RWPE1 (cell line): Measurements from ENCODE around the gene UNC13C.
"Not testable (repeated sequence)": the region's sequence is repeated elsewhere in the genome, so short reads cannot be mapped to it uniquely, and the experiment has no call there.

Experiments used
- CTCF ChIA-PET: fragments of 350-600 bp; sonication (Branson Sonifier 250); formaldehyde crosslinking; extraction: SDS; loops from one replicate; lab custom pipeline; 2021; lab: Yijun Ruan, JAX
- POLR2A ChIA-PET: fragments of 400-600 bp; formaldehyde crosslinking; extraction: SDS; loops from one replicate; lab custom pipeline; 2020; ENCODE audit warnings: antibody characterized with exemption; ENCODE audit not compliant: low non-redundant PET; lab: Yijun Ruan, JAX
- DNase-seq: peaks from one replicate; pipeline ENCODE4 v3.0.0; 2012; ENCODE audit warnings: low spot score
- H3K27ac ChIP-seq: fragments of 450-650 bp; 2 replicates; pipeline ENCODE4 v1.5.1; 2017
- TF ChIP-seq, protein P1 (sequence below): fragments of 450-650 bp; conservative IDR thresholded peaks from 2 replicates; pipeline ENCODE4 v1.5.1; 2017; ENCODE audit warnings: low read depth, mild to moderate bottlenecking

The UNC13C gene

DNA sequence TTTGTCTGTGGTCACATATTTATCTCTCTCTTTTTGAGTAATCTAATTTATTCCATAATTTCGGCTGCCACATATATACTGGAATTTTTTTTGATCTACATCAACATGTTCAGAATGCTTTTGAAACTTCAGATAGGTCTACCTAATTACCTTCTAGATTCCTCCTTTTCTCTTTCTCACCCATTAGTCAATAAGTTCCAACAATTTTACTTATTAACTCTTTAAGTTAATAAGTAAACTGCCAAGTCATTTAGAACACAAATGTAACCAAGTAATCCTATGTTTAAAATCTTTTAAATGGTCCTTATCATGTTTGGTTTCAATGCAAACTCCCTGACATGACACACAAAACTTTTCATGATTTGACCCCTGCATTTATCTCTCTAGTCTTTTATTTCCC, 410.5 kb downstream of the UNC13C start:
- CTCF ChIA-PET: no interaction called here
- POLR2A ChIA-PET: no interaction called here
- TF ChIP-seq, protein P1, sequence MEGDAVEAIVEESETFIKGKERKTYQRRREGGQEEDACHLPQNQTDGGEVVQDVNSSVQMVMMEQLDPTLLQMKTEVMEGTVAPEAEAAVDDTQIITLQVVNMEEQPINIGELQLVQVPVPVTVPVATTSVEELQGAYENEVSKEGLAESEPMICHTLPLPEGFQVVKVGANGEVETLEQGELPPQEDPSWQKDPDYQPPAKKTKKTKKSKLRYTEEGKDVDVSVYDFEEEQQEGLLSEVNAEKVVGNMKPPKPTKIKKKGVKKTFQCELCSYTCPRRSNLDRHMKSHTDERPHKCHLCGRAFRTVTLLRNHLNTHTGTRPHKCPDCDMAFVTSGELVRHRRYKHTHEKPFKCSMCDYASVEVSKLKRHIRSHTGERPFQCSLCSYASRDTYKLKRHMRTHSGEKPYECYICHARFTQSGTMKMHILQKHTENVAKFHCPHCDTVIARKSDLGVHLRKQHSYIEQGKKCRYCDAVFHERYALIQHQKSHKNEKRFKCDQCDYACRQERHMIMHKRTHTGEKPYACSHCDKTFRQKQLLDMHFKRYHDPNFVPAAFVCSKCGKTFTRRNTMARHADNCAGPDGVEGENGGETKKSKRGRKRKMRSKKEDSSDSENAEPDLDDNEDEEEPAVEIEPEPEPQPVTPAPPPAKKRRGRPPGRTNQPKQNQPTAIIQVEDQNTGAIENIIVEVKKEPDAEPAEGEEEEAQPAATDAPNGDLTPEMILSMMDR: no peak
- H3K27ac ChIP-seq: no peak overlapping the region
- no peak for DNase-seq

DNA sequence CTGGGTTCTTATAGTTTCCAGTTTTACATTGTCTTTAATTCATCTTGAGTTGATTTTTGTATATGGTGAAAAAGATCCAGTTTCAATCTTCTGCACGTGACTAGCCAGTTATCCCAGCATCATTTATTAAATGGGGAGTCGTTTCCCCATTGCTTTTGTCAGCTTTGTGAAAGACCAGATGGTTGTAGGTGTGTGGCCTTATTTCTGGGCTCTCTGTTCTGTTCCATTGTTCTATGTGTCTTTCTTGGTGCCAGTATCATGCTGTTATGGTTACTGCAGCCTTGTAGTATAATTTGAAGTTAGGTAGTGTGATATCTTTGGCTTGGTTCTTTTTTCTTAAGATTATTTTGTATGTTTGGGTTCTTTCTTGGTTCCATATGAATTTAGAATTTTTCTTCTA, 432.2 kb downstream of the UNC13C start:
- no peak for DNase-seq
- no peak overlapping the region for H3K27ac ChIP-seq
- ChIA-PET POLR2A (no interaction called here), CTCF (no interaction called here)
- TF ChIP-seq, protein P1: no peak

DNA sequence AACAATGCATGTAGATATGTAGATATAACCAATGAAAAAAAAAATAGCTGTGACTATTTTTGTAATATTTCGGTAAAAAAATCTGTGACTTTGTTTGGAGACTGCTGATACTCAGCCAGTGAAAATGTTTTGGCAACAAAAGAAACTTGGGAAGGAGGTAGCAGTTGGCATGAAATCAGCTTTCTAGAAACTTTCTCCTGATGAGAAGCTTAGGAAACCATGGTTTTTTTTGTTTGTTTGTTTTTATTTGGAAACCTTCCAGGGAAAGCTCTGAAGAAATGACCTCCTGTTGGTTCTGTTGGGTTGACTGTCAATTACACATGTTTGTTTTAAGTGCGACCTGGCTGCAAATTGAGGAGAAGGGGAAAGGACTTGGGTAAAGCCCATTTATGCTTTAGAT, 445.9 kb downstream of the UNC13C start:
- TF ChIP-seq, protein P1: no peak
- CTCF ChIA-PET: no interaction called here
- POLR2A ChIA-PET: no interaction called here

GRCh38 chr15:54428596-54428995, 450.4 kb downstream of the UNC13C start:
- ChIA-PET POLR2A (no interaction called here), CTCF (no interaction called here)
- no peak for DNase-seq
- TF ChIP-seq, protein P1: no peak
- no peak overlapping the region for H3K27ac ChIP-seq

More for the DNA sequence above, 445.9 kb downstream of the UNC13C start:
- no peak for DNase-seq
- H3K27ac ChIP-seq: no peak overlapping the region

GRCh38 chr15:54450288-54450687, 472.0 kb downstream of the UNC13C start:
- POLR2A ChIA-PET, DNase-seq, H3K27ac ChIP-seq: not testable (repeated sequence)
- CTCF ChIA-PET: interaction anchor here (0.6 kb wide), 1 partner anchor 142 kb away, joined by 3 read pairs; no protein-coding TSS in a partner anchor

DNA sequence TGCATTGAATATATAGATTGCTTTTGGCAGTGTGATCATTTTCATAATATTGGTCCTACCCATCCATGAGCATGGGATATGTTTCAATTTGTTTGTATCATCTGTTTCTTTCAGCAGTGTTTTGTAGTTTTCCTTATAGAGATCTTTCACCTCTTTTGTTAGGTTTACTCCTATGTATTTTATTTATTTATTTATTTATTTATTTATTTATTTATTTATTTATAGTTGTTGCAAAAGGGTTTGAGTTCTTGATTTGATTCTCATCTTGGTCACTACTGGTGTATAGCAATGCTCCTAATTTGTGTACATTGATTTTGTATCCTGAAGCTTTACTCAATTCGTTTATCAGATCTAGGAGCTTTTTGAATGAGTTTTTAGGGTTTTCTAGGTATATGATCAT, 478.2 kb downstream of the UNC13C start:
- no peak for DNase-seq
- POLR2A ChIA-PET: no interaction called here
- TF ChIP-seq, protein P1: no peak
- CTCF ChIA-PET: no interaction called here
- no peak overlapping the region for H3K27ac ChIP-seq

GRCh38 chr15:54462511-54462913, 484.3 kb downstream of the UNC13C start:
- H3K27ac ChIP-seq: no peak overlapping the region
- TF ChIP-seq, protein P1: no peak
- ChIA-PET POLR2A (no interaction called here), CTCF (no interaction called here)
- DNase-seq: no peak
